CD4-positive, alpha-beta T cell treated with Interleukin-17A for 4 hours (primary cell): ENCODE results near the gene KCNT1.

Experiments used
- DNase-seq: peaks from one replicate; pipeline ENCODE4 v3.0.0-alpha.2; 2020; ENCODE audit warnings: mixed read lengths

The KCNT1 gene

GRCh38 chr9:135825435-135826187 is 123.6 kb downstream of the KCNT1 start:
- DNase-seq, result no peak

GRCh38 chr9:135826188-135826545 is 124.2 kb downstream of the KCNT1 start:
- DNase-seq, result no peak

- no peak for DNase-seq
Measured at GRCh38 chr9:135827301-135827700, 125.3 kb downstream of the KCNT1 start.

GRCh38 chr9:135827866-135828580 is 126.0 kb downstream of the KCNT1 start:
- DNase-seq, result no peak

- DNase-seq, result no peak
Measured at GRCh38 chr9:135828656-135829055, 126.7 kb downstream of the KCNT1 start.

GRCh38 chr9:135830496-135830895 is 128.5 kb downstream of the KCNT1 start:
- no peak for DNase-seq

- no peak for DNase-seq
Measured at GRCh38 chr9:135833864-135834263, 131.9 kb downstream of the KCNT1 start.

GRCh38 chr9:135835131-135835530 is 133.1 kb downstream of the KCNT1 start:
- no peak for DNase-seq

- no peak for DNase-seq
Measured at GRCh38 chr9:135839516-135839915, 137.5 kb downstream of the KCNT1 start.

- no peak for DNase-seq
Measured at GRCh38 chr9:135840107-135840506, 138.1 kb downstream of the KCNT1 start.

- DNase-seq, result no peak
Measured at GRCh38 chr9:135840539-135840938, 138.6 kb downstream of the KCNT1 start.
